ENCODE data around the gene RGPD3. TPM values are rescaled to one million over a fixed set of nuclear protein-coding genes. Genes with fewer than 3 reads are reported as not detected.
"Not testable (repeated sequence)": the region's sequence is repeated elsewhere in the genome, so short reads cannot be mapped to it uniquely, and the experiment has no call there.

Gene RGPD3
- total and polyA plus RNA-seq, 2 donors (not counting 1 experiment from before 2014, with no cell fraction given) = 0.12 to 0.17 TPM

DNA sequence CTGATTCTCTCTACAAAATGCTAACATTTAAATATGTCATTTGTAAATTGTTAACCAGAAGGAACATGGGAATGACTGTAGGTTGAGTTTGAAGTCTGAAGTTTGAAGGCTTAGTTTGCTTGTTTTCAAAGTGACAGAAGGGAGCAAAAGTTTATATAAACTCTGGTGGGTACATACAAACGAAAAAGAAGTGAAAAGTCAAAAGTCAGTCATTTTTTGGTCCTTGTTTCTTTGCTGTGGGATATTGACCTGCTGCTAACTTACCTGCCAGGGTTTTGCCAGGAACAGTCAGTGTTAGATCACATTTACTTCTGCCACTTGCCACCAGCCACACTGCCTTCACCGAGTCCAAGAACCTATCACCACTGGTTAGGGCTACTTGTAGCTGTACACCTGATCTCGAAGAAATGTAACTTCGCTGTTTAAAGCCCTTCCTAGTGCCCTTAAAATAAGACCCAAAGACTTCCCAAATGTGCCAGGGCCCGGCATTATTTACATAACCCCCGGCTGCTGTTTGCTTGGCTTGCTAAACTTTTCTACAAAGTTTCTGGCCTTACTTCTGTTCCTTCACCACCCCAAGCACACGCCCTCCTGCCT lies 79.3 kb downstream of the RGPD3 start:
- not testable (repeated sequence) for H3K4me1 ChIP-seq (ENCODE audit: control insufficient read depth, extremely low read depth, insufficient read depth, low read length); H3K4me3 ChIP-seq (replicated peaks in 1 of 4; ENCODE audit: control extremely low read depth in 1 of 4, insufficient read depth in 1 of 4, low read depth in 3 of 4, low read length in 4 of 4); H3K9ac ChIP-seq (ENCODE audit: insufficient read depth, low read length); H3K4me2 ChIP-seq (ENCODE audit: extremely low read depth, insufficient read depth, low read length); H3K27ac ChIP-seq (ENCODE audit: insufficient read depth, low read length); H3K9me3 ChIP-seq (ENCODE audit: control insufficient read depth, insufficient read depth, low read depth, low read length); H4K20me1 ChIP-seq (ENCODE audit: control insufficient read depth, extremely low read depth, insufficient read depth, low read length); H3K36me3 ChIP-seq (ENCODE audit: control insufficient read depth, insufficient read depth, low read length); H3K79me2 ChIP-seq (ENCODE audit: control insufficient read depth, insufficient read depth, low read length); H3K27me3 ChIP-seq (ENCODE audit: control insufficient read depth, insufficient read depth, low read length); DNase-seq (ENCODE audit: low read depth in 2 of 2); H2AFZ ChIP-seq (ENCODE audit: low read length)

DNA sequence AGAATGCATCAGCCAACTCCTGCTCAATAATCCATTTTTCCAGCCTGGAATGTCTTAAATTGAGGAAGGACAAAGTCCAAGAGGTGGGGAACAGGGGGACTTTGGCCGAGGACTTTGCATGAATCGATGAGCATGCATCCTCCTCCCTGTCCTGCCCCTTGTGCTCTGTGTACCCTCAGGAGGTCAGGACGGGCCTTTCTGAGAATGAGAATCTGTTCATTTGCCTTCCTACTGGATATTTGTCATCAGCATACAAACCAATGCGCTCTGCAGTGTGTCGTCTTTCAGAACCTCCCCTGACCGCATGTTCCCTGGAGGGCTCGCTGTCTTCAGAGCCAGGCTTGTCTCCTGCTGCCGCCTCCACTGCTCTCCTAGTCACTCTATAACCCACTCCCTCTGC lies 83.7 kb downstream of the RGPD3 start:
- H3K27ac ChIP-seq (ENCODE audit: insufficient read depth, low read length); H3K36me3 ChIP-seq (ENCODE audit: control insufficient read depth, insufficient read depth, low read length); H3K4me3 ChIP-seq (replicated peaks in 1 of 4; ENCODE audit: control extremely low read depth in 1 of 4, insufficient read depth in 1 of 4, low read depth in 3 of 4, low read length in 4 of 4); H3K9ac ChIP-seq (ENCODE audit: insufficient read depth, low read length); H3K4me2 ChIP-seq (ENCODE audit: extremely low read depth, insufficient read depth, low read length); H3K79me2 ChIP-seq (ENCODE audit: control insufficient read depth, insufficient read depth, low read length); H3K9me3 ChIP-seq (ENCODE audit: control insufficient read depth, insufficient read depth, low read depth, low read length); H4K20me1 ChIP-seq (ENCODE audit: control insufficient read depth, extremely low read depth, insufficient read depth, low read length); H3K27me3 ChIP-seq (ENCODE audit: control insufficient read depth, insufficient read depth, low read length); DNase-seq (ENCODE audit: low read depth in 2 of 2); H3K4me1 ChIP-seq (ENCODE audit: control insufficient read depth, extremely low read depth, insufficient read depth, low read length); H2AFZ ChIP-seq (ENCODE audit: low read length): not testable (repeated sequence)

DNA sequence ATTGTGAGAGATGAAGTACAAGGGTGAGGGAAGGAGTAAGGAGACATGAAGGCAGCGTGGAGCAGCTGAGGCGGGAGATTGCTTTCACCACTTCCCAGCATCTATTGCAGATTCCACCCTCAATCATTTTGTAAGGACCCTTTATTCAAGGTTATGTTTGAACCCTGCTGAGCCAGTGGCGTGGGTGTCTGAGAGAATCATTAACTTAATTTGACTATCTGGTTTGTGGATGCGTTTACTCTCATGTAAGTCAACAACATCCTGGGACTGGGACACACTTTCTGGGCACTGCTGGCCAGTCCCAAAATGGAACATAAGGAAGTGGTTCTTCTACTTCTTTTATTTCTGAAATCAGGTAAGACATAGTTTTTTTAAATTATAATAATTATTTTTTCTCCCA lies 86.3 kb downstream of the RGPD3 start:
- H3K79me2 ChIP-seq (ENCODE audit: control insufficient read depth, insufficient read depth, low read length); H3K9me3 ChIP-seq (ENCODE audit: control insufficient read depth, insufficient read depth, low read depth, low read length); H3K27ac ChIP-seq (ENCODE audit: insufficient read depth, low read length); H4K20me1 ChIP-seq (ENCODE audit: control insufficient read depth, extremely low read depth, insufficient read depth, low read length); DNase-seq (ENCODE audit: low read depth in 2 of 2); H3K4me1 ChIP-seq (ENCODE audit: control insufficient read depth, extremely low read depth, insufficient read depth, low read length); H3K36me3 ChIP-seq (ENCODE audit: control insufficient read depth, insufficient read depth, low read length); H3K4me2 ChIP-seq (ENCODE audit: extremely low read depth, insufficient read depth, low read length); H3K9ac ChIP-seq (ENCODE audit: insufficient read depth, low read length); H3K27me3 ChIP-seq (ENCODE audit: control insufficient read depth, insufficient read depth, low read length); H2AFZ ChIP-seq (ENCODE audit: low read length); H3K4me3 ChIP-seq (replicated peaks in 1 of 4; ENCODE audit: control extremely low read depth in 1 of 4, insufficient read depth in 1 of 4, low read depth in 3 of 4, low read length in 4 of 4): not testable (repeated sequence)

DNA sequence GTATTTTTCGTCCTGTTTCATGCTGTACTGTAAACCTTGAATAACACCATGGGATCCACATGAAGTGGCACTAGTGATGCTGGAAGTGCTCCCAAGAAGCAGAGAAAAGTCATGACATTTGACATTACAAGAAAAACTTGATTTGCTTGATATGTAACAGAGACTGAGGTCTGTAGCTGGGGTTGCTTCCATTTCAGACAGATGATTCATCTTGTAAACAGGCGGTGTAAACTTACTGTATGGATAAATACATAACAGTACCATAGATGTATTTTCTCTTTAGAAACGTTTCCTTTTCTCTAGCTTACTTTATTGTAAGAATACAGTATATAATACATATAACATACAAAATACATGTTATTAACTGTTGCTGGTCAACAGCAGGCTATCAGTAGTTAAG lies 88.6 kb downstream of the RGPD3 start:
- not testable (repeated sequence) for H3K27me3 ChIP-seq (ENCODE audit: control insufficient read depth, insufficient read depth, low read length); DNase-seq (ENCODE audit: low read depth in 2 of 2); H4K20me1 ChIP-seq (ENCODE audit: control insufficient read depth, extremely low read depth, insufficient read depth, low read length); H3K27ac ChIP-seq (ENCODE audit: insufficient read depth, low read length); H3K9me3 ChIP-seq (ENCODE audit: control insufficient read depth, insufficient read depth, low read depth, low read length); H3K9ac ChIP-seq (ENCODE audit: insufficient read depth, low read length); H2AFZ ChIP-seq (ENCODE audit: low read length); H3K79me2 ChIP-seq (ENCODE audit: control insufficient read depth, insufficient read depth, low read length); H3K36me3 ChIP-seq (ENCODE audit: control insufficient read depth, insufficient read depth, low read length); H3K4me2 ChIP-seq (ENCODE audit: extremely low read depth, insufficient read depth, low read length); H3K4me3 ChIP-seq (replicated peaks in 1 of 4; ENCODE audit: control extremely low read depth in 1 of 4, insufficient read depth in 1 of 4, low read depth in 3 of 4, low read length in 4 of 4); H3K4me1 ChIP-seq (ENCODE audit: control insufficient read depth, extremely low read depth, insufficient read depth, low read length)

DNA sequence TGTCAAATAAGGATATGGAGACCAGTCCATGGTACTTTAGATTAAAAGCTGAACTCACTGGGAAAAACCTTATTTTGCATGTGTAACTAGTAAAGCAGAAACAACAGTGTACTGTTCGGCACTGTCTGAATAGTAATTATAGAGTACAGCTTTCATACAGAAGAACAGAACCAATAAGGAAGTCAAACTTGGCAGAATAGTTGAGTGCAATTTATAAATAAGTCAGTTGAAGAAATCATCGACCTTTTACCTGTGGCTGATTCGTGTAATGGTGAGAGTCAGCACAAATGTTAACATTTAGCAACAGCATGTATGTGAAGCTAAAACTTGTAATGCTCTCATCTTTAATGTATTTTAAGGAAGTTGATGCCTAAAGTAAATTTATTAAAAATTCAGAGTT lies 99.0 kb downstream of the RGPD3 start:
- not testable (repeated sequence) for H2AFZ ChIP-seq (ENCODE audit: low read length); H3K9me3 ChIP-seq (ENCODE audit: control insufficient read depth, insufficient read depth, low read depth, low read length); H4K20me1 ChIP-seq (ENCODE audit: control insufficient read depth, extremely low read depth, insufficient read depth, low read length); H3K4me1 ChIP-seq (ENCODE audit: control insufficient read depth, extremely low read depth, insufficient read depth, low read length); H3K79me2 ChIP-seq (ENCODE audit: control insufficient read depth, insufficient read depth, low read length); H3K27ac ChIP-seq (ENCODE audit: insufficient read depth, low read length); H3K27me3 ChIP-seq (ENCODE audit: control insufficient read depth, insufficient read depth, low read length); H3K36me3 ChIP-seq (ENCODE audit: control insufficient read depth, insufficient read depth, low read length); H3K9ac ChIP-seq (ENCODE audit: insufficient read depth, low read length); H3K4me2 ChIP-seq (ENCODE audit: extremely low read depth, insufficient read depth, low read length); DNase-seq (ENCODE audit: low read depth in 2 of 2); H3K4me3 ChIP-seq (replicated peaks in 1 of 4; ENCODE audit: control extremely low read depth in 1 of 4, insufficient read depth in 1 of 4, low read depth in 3 of 4, low read length in 4 of 4)

Data from fibroblast of lung (primary cell).